Endothelial cell of umbilical vein (primary cell): ENCODE data around the gene ALPK1. TPM values are rescaled to one million over a fixed set of nuclear protein-coding genes. Genes with fewer than 3 reads are reported as not detected.

Source experiments
- BruUV-seq: library from RNA; stranded (reverse); fragments of 400-500 nt; replicated peaks from 2 replicates; lab custom pipeline; 2021; lab: Mats Ljungman, UMichigan
- CTCF ChIA-PET: fragments of 300-600, 350-600 bp; sonication (Branson Sonifier 250); formaldehyde crosslinking; loops from one replicate; lab custom pipeline; 2021; ENCODE audit warnings: antibody characterized with exemption, inconsistent platforms; lab: Charles Lee
- POLR2A ChIA-PET: fragments of 300-600, 350-600 bp; sonication (Branson Sonifier 250); formaldehyde crosslinking; loops from one replicate; lab custom pipeline; 2021; ENCODE audit warnings: antibody characterized with exemption, inconsistent platforms; lab: Charles Lee
- DNase-seq: peaks from one replicate; pipeline ENCODE4 v3.0.0-alpha.2; 2011; ENCODE audit warnings: low read depth, low spot score
- FAIRE-seq: peaks from 2 replicates; lab custom pipeline; 2011; peaks lifted over from hg19 to GRCh38; lab: Jason Lieb, UNC
- H2AFZ ChIP-seq: 2 replicates; pipeline ENCODE4 v1.6.0; 2012; ENCODE audit warnings: low read depth, low read length, control low read depth, inconsistent platforms
- H3K27ac ChIP-seq: 2 replicates; pipeline ENCODE4 v1.5.1; 2011; ENCODE audit warnings: low read depth, mild to moderate bottlenecking, control low read depth, low read length, moderate library complexity; ENCODE audit not compliant: insufficient read depth
- H3K27me3 ChIP-seq, 2 experiments: 2 replicates each; pipeline versions ENCODE4 v1.6.0 to v1.6.1; 2011; ENCODE audit warnings: low read length in 2 of 2, mixed read lengths in 1 of 2; ENCODE audit not compliant: control insufficient read depth in 2 of 2, insufficient read depth in 2 of 2
- H3K36me3 ChIP-seq, 2 experiments: 2 replicates in 1 of 2; 3 replicates in 1 of 2; pipeline ENCODE4 v1.5.1; 2011; ENCODE audit warnings: low read length in 2 of 2, mild to moderate bottlenecking in 1 of 2, moderate library complexity in 1 of 2; ENCODE audit not compliant: control insufficient read depth in 2 of 2, insufficient read depth in 2 of 2; ENCODE audit errors: extremely low read depth in 1 of 2
- H3K4me1 ChIP-seq: 3 replicates; pipeline ENCODE4 v1.5.1; 2011; ENCODE audit warnings: mild to moderate bottlenecking, low read length; ENCODE audit not compliant: control insufficient read depth, insufficient read depth; ENCODE audit errors: extremely low read depth
- H3K4me2 ChIP-seq: 2 replicates; pipeline ENCODE4 v1.6.1; 2011; ENCODE audit warnings: low read length, control low read depth, mixed read lengths; ENCODE audit not compliant: insufficient read depth
- H3K4me3 ChIP-seq, 3 experiments: fragments of 200-600 bp in 1 of 3; sonication (generic), shearing (Covaris generic) in 1 of 3; replicated peaks in 1 of 3; 2 replicates each; pipeline ENCODE4 v1.5.1; 2011 to 2016; ENCODE audit warnings: control low read depth in 3 of 3, low read length in 3 of 3, mild to moderate bottlenecking in 2 of 3, inconsistent platforms in 1 of 3, low read depth in 1 of 3, moderate library complexity in 1 of 3; ENCODE audit not compliant: insufficient read depth in 1 of 3
- H3K79me2 ChIP-seq: 2 replicates; pipeline ENCODE4 v1.6.0; 2012; ENCODE audit warnings: low read length, inconsistent platforms; ENCODE audit not compliant: control insufficient read depth, insufficient read depth
- H3K9ac ChIP-seq: replicated peaks from 2 replicates; pipeline ENCODE3; 2011; ENCODE audit warnings: low read length, control low read depth; ENCODE audit not compliant: insufficient read depth; ENCODE audit errors: extremely low read depth
- H3K9me1 ChIP-seq: replicated peaks from 3 replicates; pipeline ENCODE4 v1.6.0; 2011; ENCODE audit warnings: mild to moderate bottlenecking, low read length; ENCODE audit not compliant: control insufficient read depth, insufficient read depth; ENCODE audit errors: extremely low read depth
- H3K9me3 ChIP-seq: replicated peaks from 2 replicates; pipeline ENCODE4 v1.5.1; 2012; ENCODE audit warnings: low read length, inconsistent platforms; ENCODE audit not compliant: control insufficient read depth, insufficient read depth
- H4K20me1 ChIP-seq: replicated peaks from 2 replicates; pipeline ENCODE3; 2011; ENCODE audit warnings: mild to moderate bottlenecking, low read length; ENCODE audit not compliant: control insufficient read depth, insufficient read depth; ENCODE audit errors: extremely low read depth
- CTCF ChIP-seq, 2 donors: IDR thresholded peaks; 1 replicate in 1 of 2; 2 replicates in 1 of 2; pipeline ENCODE4 v1.5.1; 2011; ENCODE audit warnings: low read length in 2 of 2, mild to moderate bottlenecking in 2 of 2, moderate library complexity in 2 of 2, control low read depth in 1 of 2, inconsistent platforms in 1 of 2, low read depth in 1 of 2; ENCODE audit not compliant: insufficient read depth in 1 of 2; ENCODE audit errors: extremely low read depth in 1 of 2
- EZH2 ChIP-seq: IDR thresholded peaks from 2 replicates; pipeline ENCODE4 v1.6.1; 2012; ENCODE audit warnings: borderline replicate concordance, low read depth, mild to moderate bottlenecking, moderate library complexity, low read length, inconsistent platforms; ENCODE audit not compliant: severe bottlenecking
- FOS ChIP-seq: IDR thresholded peaks from 2 replicates; pipeline ENCODE4 v1.6.1; 2011; ENCODE audit warnings: mild to moderate bottlenecking, low read length, moderate library complexity, borderline replicate concordance; ENCODE audit not compliant: insufficient read depth
- GATA2 ChIP-seq: IDR thresholded peaks from 2 replicates; pipeline ENCODE4 v1.7.0; 2011; ENCODE audit warnings: low read depth, mild to moderate bottlenecking, moderate library complexity, mixed read lengths, low read length; ENCODE audit not compliant: insufficient read length, insufficient read depth
- JUN ChIP-seq: IDR thresholded peaks from 2 replicates; pipeline ENCODE4 v1.6.1; 2011; ENCODE audit warnings: borderline replicate concordance, low read depth; ENCODE audit not compliant: insufficient read length, insufficient read depth
- MAX ChIP-seq: IDR thresholded peaks from 2 replicates; pipeline ENCODE4 v1.6.1; 2011; ENCODE audit not compliant: insufficient read depth, insufficient read length
- MYC ChIP-seq: IDR thresholded peaks from one replicate; pipeline ENCODE4 v1.6.1; 2011; ENCODE audit warnings: mild to moderate bottlenecking, low read depth, low read length
- POLR2A ChIP-seq: IDR thresholded peaks from 2 replicates; pipeline ENCODE4 v1.6.1; 2012; ENCODE audit warnings: low read depth, mild to moderate bottlenecking, control low read depth, low read length
- POLR2AphosphoS5 ChIP-seq: IDR thresholded peaks from 2 replicates; pipeline ENCODE4 v1.6.1; 2012; ENCODE audit warnings: low read depth, mild to moderate bottlenecking, control low read depth, low read length, moderate library complexity; ENCODE audit not compliant: insufficient read depth
- dilution Hi-C: fragments of 300-500 bp; cut with MboI; formaldehyde crosslinking; loops from one replicate; pipeline ENCODE4 v1.15.0; 2019; ENCODE audit warnings: low sequenced_read_pairs; ENCODE audit not compliant: extremely low pct_ligation_motif_present
- intact Hi-C: fragments of 100-400 bp; cut with micrococcal nuclease; formaldehyde crosslinking; loops from one replicate; pipeline ENCODE4 v1.10.0; 2022
- polyA plus RNA-seq, 4 experiments: library from polyadenylated mRNA; depleted of rRNA in 3 of 4; stranded (reverse) in 3 of 4; unstranded in 1 of 4; fragments of >200 nt; gene quantifications; 2 replicates each; pipeline versions ENCODE4 v1.2.1 to v1.2.3, GENCODE V29; 2011 to 2012; ENCODE audit warnings: missing spikeins in 1 of 4
- total RNA-seq: library from RNA; stranded (reverse); gene quantifications from 2 replicates; pipeline ENCODE4 v1.2.3, GENCODE V29; 2021

The ALPK1 gene
- total and polyA plus RNA-seq, 2 donors (not counting 3 experiments of a cell fraction or from before 2014, with no cell fraction given) = 1.4 to 5.5 TPM

GRCh38 chr4:112279882-112280315 lies 17.3 kb upstream of the ALPK1 start:
- BruUV-seq = no TSS peak
- Histone ChIP-seq H3K36me3 (peaks cover 2 to 4% of the 10 kb centered on the region in 2 experiments), H3K27ac (no peak overlapping the region), H3K9me3 (no peaks in the 10 kb centered on the region), H2AFZ (no peak overlapping the region), H3K4me1 (peaks cover 12% of the 10 kb centered on the region), H4K20me1 (no peaks in the 10 kb centered on the region), H3K9me1 (no peaks in the 10 kb centered on the region), H3K27me3 (no peaks in the 10 kb centered on the region), H3K9ac (no peak overlapping the region), H3K79me2 (peaks cover 44% of the 10 kb centered on the region), H3K4me2 (no peak overlapping the region), H3K4me3 (no peak overlapping the region)
- no peak for TF ChIP-seq FOS
- no peak for TF ChIP-seq POLR2AphosphoS5
- no peak for TF ChIP-seq POLR2A
- no peak for TF ChIP-seq GATA2
- no peak for TF ChIP-seq MAX
- no peak for TF ChIP-seq JUN
- no peak for TF ChIP-seq EZH2
- no peak for TF ChIP-seq MYC
- TF ChIP-seq CTCF (IDR thresholded peaks at IDR 0.05; ENCODE audit: extremely low read depth in 1 of 2, insufficient read depth in 1 of 2, low read depth in 1 of 2, low read length in 2 of 2) = no peak
- intact Hi-C loops = no loop called here
- ChIA-PET CTCF (interaction anchor here (1.6 to 2.6 kb wide), 2 partner anchors 11 to 12 kb away, joined by 4 to 13 read pairs; no protein-coding TSS in a partner anchor), POLR2A (no interaction called here)
- dilution Hi-C loops = no loop called here
- no peak for DNase-seq
- no peak for FAIRE-seq
